Prostate gland (tissue), 2 donors: Measurements from ENCODE around the gene FHIT.

Experiments
- POLR2A ChIP-seq: fragments of 450-650 bp; IDR thresholded peaks from one replicate; pipeline ENCODE4 v1.6.1; 2016; ENCODE audit warnings: antibody characterized with exemption, mild to moderate bottlenecking
- TF ChIP-seq, protein P1 (sequence below), 4 experiments: fragments of 200-600 bp in 2 of 4; fragments of 450-650 bp in 2 of 4; sonication (generic) in 2 of 4; IDR thresholded peaks; 1 replicate in 3 of 4; 2 replicates in 1 of 4; pipeline ENCODE4 v1.5.1; 2016 to 2019; ENCODE audit warnings: antibody characterized with exemption in 4 of 4, mild to moderate bottlenecking in 2 of 4, moderate library complexity in 2 of 4

DNA sequence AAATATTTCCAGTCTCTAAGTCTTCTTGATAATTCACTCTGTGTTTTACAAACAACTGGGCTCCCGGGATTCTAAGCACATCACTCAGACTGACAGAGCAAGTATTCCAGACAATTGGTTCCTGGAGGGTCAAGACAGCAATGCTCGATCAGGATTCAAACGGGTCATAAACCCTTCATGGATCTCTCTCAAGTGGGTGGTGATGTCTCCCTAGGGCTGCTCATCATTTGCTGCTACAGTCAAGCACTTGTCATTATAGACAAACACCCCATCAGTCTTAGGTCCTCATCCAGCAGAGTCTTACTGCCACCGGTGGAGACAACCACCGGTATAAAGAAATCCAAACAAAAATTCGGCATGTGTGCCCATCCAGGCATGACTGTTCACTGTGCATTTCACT, 921.1 kb downstream of the FHIT start:
- TF ChIP-seq, protein P1, sequence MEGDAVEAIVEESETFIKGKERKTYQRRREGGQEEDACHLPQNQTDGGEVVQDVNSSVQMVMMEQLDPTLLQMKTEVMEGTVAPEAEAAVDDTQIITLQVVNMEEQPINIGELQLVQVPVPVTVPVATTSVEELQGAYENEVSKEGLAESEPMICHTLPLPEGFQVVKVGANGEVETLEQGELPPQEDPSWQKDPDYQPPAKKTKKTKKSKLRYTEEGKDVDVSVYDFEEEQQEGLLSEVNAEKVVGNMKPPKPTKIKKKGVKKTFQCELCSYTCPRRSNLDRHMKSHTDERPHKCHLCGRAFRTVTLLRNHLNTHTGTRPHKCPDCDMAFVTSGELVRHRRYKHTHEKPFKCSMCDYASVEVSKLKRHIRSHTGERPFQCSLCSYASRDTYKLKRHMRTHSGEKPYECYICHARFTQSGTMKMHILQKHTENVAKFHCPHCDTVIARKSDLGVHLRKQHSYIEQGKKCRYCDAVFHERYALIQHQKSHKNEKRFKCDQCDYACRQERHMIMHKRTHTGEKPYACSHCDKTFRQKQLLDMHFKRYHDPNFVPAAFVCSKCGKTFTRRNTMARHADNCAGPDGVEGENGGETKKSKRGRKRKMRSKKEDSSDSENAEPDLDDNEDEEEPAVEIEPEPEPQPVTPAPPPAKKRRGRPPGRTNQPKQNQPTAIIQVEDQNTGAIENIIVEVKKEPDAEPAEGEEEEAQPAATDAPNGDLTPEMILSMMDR (IDR thresholded peaks at IDR 0.05): no peak
- TF ChIP-seq POLR2A: no peak
